GM12873 (cell line): ENCODE data around the gene GSE1.

Experiments
- TF ChIP-seq, protein P1 (sequence below): IDR thresholded peaks from 2 replicates; pipeline ENCODE4 v1.5.1; 2012; ENCODE audit warnings: low read depth, mild to moderate bottlenecking, moderate library complexity, low read length, control low read depth; ENCODE audit not compliant: insufficient read depth; ENCODE audit errors: missing control alignments

The GSE1 gene

DNA sequence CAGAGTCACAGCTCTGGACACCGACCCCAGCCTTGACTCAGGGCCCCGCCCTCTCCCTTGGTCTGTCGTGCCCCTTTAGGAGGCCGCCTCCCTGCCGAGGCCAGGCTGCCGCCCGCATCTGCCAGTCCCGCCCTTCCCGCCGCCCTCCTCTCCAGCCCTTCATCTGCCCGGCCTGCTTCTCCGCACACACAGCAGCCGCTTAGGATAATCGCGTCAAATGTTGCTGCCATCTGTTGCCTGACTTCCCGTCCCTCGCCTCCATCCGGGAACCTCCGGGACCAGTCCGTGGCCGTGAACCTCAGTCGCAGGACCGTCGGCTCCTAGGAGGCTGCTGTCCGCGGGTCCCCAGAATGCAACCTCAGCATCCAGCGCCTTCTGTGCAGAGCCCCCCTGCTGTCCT, 11.9 kb downstream of the GSE1 start:
- TF ChIP-seq, protein P1, sequence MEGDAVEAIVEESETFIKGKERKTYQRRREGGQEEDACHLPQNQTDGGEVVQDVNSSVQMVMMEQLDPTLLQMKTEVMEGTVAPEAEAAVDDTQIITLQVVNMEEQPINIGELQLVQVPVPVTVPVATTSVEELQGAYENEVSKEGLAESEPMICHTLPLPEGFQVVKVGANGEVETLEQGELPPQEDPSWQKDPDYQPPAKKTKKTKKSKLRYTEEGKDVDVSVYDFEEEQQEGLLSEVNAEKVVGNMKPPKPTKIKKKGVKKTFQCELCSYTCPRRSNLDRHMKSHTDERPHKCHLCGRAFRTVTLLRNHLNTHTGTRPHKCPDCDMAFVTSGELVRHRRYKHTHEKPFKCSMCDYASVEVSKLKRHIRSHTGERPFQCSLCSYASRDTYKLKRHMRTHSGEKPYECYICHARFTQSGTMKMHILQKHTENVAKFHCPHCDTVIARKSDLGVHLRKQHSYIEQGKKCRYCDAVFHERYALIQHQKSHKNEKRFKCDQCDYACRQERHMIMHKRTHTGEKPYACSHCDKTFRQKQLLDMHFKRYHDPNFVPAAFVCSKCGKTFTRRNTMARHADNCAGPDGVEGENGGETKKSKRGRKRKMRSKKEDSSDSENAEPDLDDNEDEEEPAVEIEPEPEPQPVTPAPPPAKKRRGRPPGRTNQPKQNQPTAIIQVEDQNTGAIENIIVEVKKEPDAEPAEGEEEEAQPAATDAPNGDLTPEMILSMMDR: no peak

DNA sequence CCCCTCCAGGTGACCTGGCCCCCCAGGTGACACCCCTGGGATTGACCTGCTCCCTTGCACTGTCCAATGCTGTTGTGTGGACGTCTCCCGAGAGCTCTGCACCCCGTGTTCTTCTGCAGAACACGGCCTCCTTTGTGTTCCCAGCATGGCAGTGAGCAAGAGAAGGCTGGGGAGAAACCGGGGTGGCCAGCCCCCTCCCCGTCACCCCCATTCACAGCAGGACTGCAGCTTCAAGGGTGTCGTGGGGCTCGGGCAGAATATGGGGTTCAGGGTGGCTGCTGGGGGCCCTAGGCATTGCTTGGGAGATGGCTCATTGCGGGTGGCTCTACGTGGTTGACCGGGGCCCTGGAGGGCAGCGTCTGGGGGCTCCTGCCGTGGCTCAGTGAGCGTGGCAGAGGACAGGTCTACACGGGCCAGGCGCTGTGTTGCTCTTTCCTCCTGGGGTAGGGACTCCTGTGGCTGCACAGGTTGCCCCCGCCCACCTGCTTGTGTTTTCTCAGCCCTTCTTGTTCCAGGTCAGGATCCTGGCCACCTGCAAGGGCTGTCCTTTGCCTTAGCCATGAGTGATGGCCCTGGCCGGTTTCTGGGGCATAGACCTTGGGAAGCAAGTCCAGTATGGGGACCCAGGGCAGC, 12.5 kb downstream of the GSE1 start:
- TF ChIP-seq, protein P1: no peak

DNA sequence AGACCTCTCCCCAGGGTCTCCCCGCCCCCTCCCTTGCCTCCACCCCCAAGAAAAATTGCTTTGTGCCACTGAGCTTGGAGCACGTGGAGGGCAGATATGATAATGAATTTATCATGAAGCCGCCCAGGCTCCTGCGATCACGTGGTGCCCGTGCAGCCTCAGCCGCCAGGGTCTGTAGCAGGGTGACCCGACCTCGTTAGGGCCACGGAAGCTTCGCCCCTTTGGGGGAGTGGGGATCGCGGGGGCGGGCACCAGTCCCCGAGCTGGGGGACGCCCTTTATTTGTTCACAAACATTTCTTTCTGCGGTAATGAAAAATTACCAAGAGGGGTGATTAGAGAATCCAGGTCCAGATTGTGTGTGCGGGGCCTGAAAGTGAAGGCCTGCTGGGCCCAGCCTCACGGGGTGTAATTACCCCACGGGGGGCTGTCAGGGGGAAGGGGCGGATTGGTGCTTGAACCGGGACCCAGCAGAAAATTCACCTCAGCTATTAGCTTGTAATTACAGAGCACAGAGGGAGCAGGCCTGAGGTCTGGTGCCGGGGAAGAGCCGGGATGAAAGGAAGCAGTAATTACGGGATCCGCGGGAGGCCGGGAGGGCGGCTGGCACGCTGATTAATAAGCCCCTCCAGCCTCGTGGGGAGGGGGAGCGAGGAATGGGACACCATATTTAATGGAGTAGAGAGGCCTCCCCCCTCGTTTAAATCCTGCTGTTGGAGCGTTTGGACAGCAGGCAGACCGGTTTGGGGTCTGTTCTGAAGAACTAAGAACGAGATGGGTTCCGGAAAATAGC, 13.3 kb downstream of the GSE1 start:
- TF ChIP-seq, protein P1: no peak

DNA sequence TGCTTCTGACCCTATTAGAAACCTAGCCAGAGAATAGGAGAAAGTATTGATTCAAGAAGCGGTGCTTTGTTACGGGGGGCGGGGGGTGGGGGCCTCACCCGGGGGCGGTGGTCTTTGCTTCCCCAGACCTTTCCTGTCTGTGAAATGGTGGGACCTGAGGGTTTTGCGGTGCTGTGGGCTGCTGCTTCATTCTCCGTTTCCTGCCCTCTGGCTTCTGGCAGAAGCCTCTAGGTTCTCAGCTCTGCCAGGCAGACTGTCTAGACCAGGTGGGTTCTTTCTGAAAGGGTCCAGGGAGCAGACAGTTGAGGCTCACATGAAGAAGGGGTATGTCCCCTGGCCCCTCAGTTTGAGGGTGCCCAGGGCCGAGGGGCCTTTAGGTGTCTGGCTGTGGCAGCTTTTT, 14.0 kb downstream of the GSE1 start:
- TF ChIP-seq, protein P1: no peak

DNA sequence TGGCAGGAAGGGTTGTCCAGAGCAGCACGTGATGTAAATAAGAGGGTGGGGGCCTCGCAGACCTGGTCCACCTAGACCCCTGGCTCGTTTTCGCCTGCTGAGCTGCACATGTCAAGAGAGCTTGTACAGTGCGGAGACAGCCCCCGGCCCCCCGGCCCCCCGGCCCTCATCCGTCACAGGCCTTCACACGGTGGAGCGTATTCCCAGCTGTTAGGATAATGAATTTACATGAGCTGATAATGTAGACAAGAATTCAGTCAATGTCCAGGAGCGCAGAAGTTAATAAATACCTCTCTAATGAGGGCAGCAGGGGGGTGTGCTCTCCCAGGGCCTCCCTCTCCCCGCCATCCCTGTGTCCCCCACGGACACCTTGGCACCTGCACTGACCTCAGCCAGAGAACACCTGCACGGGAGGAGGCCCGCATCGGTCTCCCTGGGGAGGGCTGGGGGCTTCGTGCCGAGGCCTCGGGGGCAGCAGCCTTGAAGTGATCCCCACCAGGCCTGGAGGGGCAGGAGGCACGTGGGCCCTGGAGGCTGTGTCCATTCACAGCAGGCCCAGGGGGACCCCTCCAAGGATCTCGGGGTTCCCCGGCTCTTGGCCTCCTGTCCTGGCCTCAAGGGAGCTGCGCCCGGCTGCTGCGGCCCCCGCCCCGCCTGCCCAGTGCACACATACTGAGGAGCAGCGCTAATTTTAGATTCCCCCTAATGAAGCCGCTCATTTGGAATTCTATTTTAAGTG, 14.6 kb downstream of the GSE1 start:
- TF ChIP-seq, protein P1: no peak

DNA sequence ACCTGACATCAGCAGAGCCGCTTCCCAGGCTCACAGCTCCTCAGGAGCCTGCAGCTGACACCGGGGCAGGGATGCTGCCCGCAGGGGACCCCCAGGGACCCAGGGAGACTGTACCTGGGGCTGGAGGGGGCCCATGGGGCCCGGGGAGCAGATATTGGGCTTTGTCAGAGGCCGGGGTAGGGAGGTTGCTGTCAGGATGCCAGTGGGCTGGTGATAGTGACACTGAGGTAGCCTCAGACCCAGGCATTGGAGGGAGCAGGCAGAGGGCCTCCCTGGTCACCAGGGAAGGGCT, 15.1 kb downstream of the GSE1 start:
- TF ChIP-seq, protein P1: no peak

DNA sequence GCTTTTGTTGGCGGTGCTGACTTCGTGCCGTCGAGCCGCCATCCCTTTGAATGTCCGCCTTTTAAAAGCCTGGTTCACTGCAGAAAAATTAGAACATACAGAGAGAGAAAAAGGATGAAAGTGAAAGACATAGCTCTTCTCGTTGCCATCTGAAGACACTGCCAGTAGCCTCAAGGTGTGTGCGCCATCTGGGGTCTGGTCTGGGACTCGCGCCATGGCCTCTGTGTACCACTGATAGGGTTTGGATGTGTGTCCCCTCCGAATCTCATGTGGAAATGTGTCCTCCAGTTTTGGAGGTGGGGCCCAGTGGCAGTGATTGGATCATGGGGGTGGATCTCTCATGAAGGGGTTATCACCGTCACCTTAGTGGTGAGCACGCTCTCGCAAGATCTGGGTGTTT, 15.5 kb downstream of the GSE1 start:
- TF ChIP-seq, protein P1: peak; percentile 8
